OCI-LY3 (cell line): ENCODE measurements around the gene IL1A.

Source experiments
- H2AFZ ChIP-seq: fragments of 200-600, 300-600 bp; shearing (Covaris generic); 2 replicates; pipeline ENCODE4 v1.6.0; 2014; ENCODE audit warnings: antibody characterized with exemption, low read depth, low read length
- H3K27ac ChIP-seq: fragments of 200-600, 300-600 bp; sonication (generic); 2 replicates; pipeline ENCODE4 v1.5.1; 2014; ENCODE audit warnings: mild to moderate bottlenecking, low read length, moderate library complexity, mixed read lengths
- H3K27me3 ChIP-seq: fragments of 200-600, 300-600 bp; sonication (generic); 2 replicates; pipeline ENCODE4 v1.6.1; 2014; ENCODE audit warnings: low read depth, low read length, mixed read lengths
- H3K36me3 ChIP-seq: fragments of 200-600, 300-600 bp; sonication (generic); replicated peaks from 2 replicates; pipeline ENCODE3; 2014; ENCODE audit warnings: low read depth, low read length, mixed read lengths
- H3K4me1 ChIP-seq: fragments of 300-600, 200-600 bp; sonication (generic); 2 replicates; pipeline ENCODE4 v1.6.1; 2014; ENCODE audit warnings: low read length, mixed read lengths
- H3K4me2 ChIP-seq: fragments of 200-600, 300-600 bp; sonication (generic); 2 replicates; pipeline ENCODE4 v1.6.1; 2014; ENCODE audit warnings: low read length, mixed read lengths
- H3K4me3 ChIP-seq: fragments of 300-600, 200-600 bp; sonication (generic); 2 replicates; pipeline ENCODE4 v1.5.1; 2014; ENCODE audit warnings: antibody characterized with exemption, mild to moderate bottlenecking, low read length, moderate library complexity
- H3K79me2 ChIP-seq: fragments of 300-600, 200-600 bp; shearing (Covaris generic); 2 replicates; pipeline ENCODE4 v1.6.1; 2014; ENCODE audit warnings: mild to moderate bottlenecking, low read length, mixed read lengths
- H3K9ac ChIP-seq: fragments of 300-600, 200-600 bp; shearing (Covaris generic); 2 replicates; pipeline ENCODE4 v1.6.0; 2014; ENCODE audit warnings: mild to moderate bottlenecking, low read length, moderate library complexity
- H3K9me3 ChIP-seq: fragments of 200-600, 300-600 bp; shearing (Covaris generic); 2 replicates; pipeline ENCODE4 v1.6.1; 2014; ENCODE audit warnings: low read length, mixed read lengths; ENCODE audit not compliant: insufficient read depth
- H4K20me1 ChIP-seq: fragments of 200-600, 300-600 bp; sonication (generic); 2 replicates; pipeline ENCODE4 v1.6.1; 2016; ENCODE audit warnings: low read length, mixed read lengths; ENCODE audit not compliant: insufficient read depth
- CTCF ChIP-seq: fragments of 200-600, 300-600 bp; sonication (generic); IDR thresholded peaks from 2 replicates; pipeline ENCODE4 v1.5.1; 2014; ENCODE audit warnings: antibody characterized with exemption, low read length, low read depth
- EZH2phosphoT487 ChIP-seq: fragments of 200-600 bp; shearing (Covaris generic); IDR thresholded peaks from 2 replicates; pipeline ENCODE4 v1.6.1; 2018; ENCODE audit warnings: antibody characterized with exemption, mixed run types, low read depth

IL1A gene

DNA sequence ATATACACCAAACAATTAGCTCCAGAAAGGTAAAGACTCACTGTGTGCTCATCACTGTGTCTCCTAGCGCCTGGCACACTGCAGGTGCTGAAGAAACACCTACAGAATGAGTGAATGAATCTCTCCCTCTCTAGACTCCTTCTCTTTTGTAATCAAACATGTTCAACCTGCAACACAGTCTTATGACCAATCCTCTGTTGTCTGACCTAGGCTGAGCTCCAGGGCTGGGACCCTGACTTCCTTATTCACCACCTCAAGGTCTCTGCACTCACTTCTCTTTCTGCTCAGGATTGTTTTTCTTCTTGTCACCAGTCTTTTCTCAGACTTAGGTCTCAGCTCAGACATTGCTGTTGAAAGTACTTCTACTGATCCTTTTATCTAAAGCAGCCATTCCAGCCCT lies 29.7 kb downstream of the IL1A start:
- H3K4me1 ChIP-seq = no peaks in the 10 kb centered on the region
- no peaks in the 10 kb centered on the region for H3K79me2 ChIP-seq
- no peaks in the 10 kb centered on the region for H3K27me3 ChIP-seq
- H3K27ac ChIP-seq = no peak overlapping the region
- no peak for TF ChIP-seq CTCF
- TF ChIP-seq EZH2phosphoT487 = no peak
- H3K36me3 ChIP-seq = peaks cover 81% of the 10 kb centered on the region
- no peak overlapping the region for H3K4me3 ChIP-seq
- H4K20me1 ChIP-seq = 0 out of 2 replicates have a peak, but pooled peaks cover 4% of the 10 kb centered on the region
- H3K9ac ChIP-seq = no peak overlapping the region
- no peak overlapping the region for H2AFZ ChIP-seq
- no peaks in the 10 kb centered on the region for H3K9me3 ChIP-seq
- no peak overlapping the region for H3K4me2 ChIP-seq

DNA sequence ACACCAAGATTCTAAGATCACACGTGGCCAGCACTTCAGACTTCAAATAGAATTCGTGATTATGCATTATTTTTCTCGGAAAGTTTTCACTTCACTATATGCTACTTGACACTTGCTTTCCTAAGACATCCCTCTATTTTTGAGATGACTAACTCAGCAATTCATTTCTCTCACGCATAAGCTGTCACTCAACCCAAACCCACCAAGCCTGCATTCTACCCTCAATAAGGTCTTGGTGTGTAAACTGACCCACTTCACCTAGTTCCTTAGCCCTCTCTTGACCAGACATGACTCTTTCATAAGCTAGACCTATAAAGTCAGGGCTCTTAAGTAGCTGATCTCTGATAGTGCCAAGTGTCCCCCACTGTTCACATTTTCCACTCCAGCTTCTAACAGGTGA lies 31.6 kb downstream of the IL1A start:
- Histone ChIP-seq H3K27ac (no peak overlapping the region), H3K27me3 (no peaks in the 10 kb centered on the region), H3K4me1 (no peaks in the 10 kb centered on the region), H3K36me3 (peaks cover 68% of the 10 kb centered on the region), H2AFZ (no peak overlapping the region), H3K9ac (no peak overlapping the region), H3K4me3 (no peak overlapping the region), H4K20me1 (0 out of 2 replicates have a peak, but pooled peaks cover 4% of the 10 kb centered on the region), H3K9me3 (no peaks in the 10 kb centered on the region), H3K4me2 (no peak overlapping the region), H3K79me2 (peaks cover 2% of the 10 kb centered on the region; the same call in 1 of the 2 replicates)
- no peak for TF ChIP-seq EZH2phosphoT487
- no peak for TF ChIP-seq CTCF

- Histone ChIP-seq H3K9me3 (no peaks in the 10 kb centered on the region), H3K27ac (no peak overlapping the region), H3K79me2 (peaks cover 5% of the 10 kb centered on the region; the same call in 1 of the 2 replicates), H3K9ac (no peak overlapping the region), H4K20me1 (0 out of 2 replicates have a peak, but pooled peaks cover 4% of the 10 kb centered on the region), H3K4me1 (no peaks in the 10 kb centered on the region), H3K36me3 (peaks cover 66% of the 10 kb centered on the region), H2AFZ (no peak overlapping the region), H3K4me3 (no peak overlapping the region), H3K4me2 (no peak overlapping the region), H3K27me3 (no peaks in the 10 kb centered on the region)
- TF ChIP-seq EZH2phosphoT487 (no peak), CTCF (no peak)
Measured at GRCh38 chr2:112751451-112752197, 32.7 kb downstream of the IL1A start.

DNA sequence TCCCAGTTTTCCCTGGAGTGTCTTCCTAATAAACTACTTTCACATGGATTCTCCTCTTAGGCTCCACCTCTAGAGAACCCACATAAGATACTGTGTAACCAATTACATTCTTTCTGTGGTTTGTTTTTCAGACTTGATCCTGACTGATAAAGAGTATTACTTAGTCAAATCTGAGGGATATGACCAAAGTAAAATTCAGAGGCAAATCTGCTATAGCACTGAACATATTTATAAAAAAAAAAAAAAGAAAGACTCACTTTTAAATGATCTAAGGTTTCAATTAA lies 33.8 kb downstream of the IL1A start:
- Histone ChIP-seq H3K4me3 (no peak overlapping the region), H3K27me3 (no peaks in the 10 kb centered on the region), H3K36me3 (peaks cover 59% of the 10 kb centered on the region), H3K4me1 (no peaks in the 10 kb centered on the region), H3K9me3 (no peaks in the 10 kb centered on the region), H2AFZ (no peak overlapping the region), H3K79me2 (peaks cover 5% of the 10 kb centered on the region; the same call in 1 of the 2 replicates), H4K20me1 (0 out of 2 replicates have a peak, but pooled peaks cover 4% of the 10 kb centered on the region), H3K4me2 (no peak overlapping the region), H3K27ac (no peak overlapping the region), H3K9ac (no peak overlapping the region)
- TF ChIP-seq EZH2phosphoT487 (no peak), CTCF (no peak)
